ENCODE measurements around the gene HP. TPM values are rescaled to one million over a fixed set of nuclear protein-coding genes. Genes with fewer than 3 reads are reported as not detected.
A peak's percentile ranks its signal among the peaks of the same experiment; 100 is the strongest.

Gene HP
- total and polyA plus RNA-seq, 2 of the 13 experiments (the other 11 are each of a cell fraction or from before 2014, with no cell fraction given) = 387 to 524 TPM

GRCh38 chr16:72085002-72085401 lies 30.7 kb downstream of the HP start:
- H2AFZ ChIP-seq (ENCODE audit: low read length) = no peak overlapping the region
- no peaks in the 10 kb centered on the region for H4K20me1 ChIP-seq (ENCODE audit: insufficient read depth, low read length)
- H3K4me2 ChIP-seq (ENCODE audit: low read depth, low read length) = no peak overlapping the region
- no peak overlapping the region for H3K4me3 ChIP-seq (replicated peaks in 1 of 3; ENCODE audit: insufficient read depth in 1 of 3, low read depth in 2 of 3, low read length in 3 of 3)
- in situ Hi-C loops (cut with HindIII; ENCODE audit: extremely low pct_ligation_motif_present, low pct_unique_long_range_greater_than_20kb) = no loop called here
- peaks cover 11% of the 10 kb centered on the region for H3K9me3 ChIP-seq (ENCODE audit: low read length)
- no peak overlapping the region for H3K27ac ChIP-seq (ENCODE audit: extremely low read length, insufficient read depth, low read length)
- H3K27me3 ChIP-seq (ENCODE audit: control insufficient read depth in 1 of 2, insufficient read depth in 2 of 2, low read length in 2 of 2) = no peaks in the 10 kb centered on the region
- peaks cover 41% of the 10 kb centered on the region for H3K4me1 ChIP-seq (ENCODE audit: insufficient read depth, low read length)
- ChIA-PET POLR2A (interaction anchor here (2.0 to 3.6 kb wide), 3 partner anchors 9 to 18 kb away, joined by 7 to 45 read pairs (median 13); partner anchors contain the start of genes DHX38 and TXNL4B), CTCF (ENCODE audit: low intra/inter-chr PET ratio, low total read pairs) (no interaction called here)
- peaks cover 14 to 50% of the 10 kb centered on the region in 2 experiments for H3K36me3 ChIP-seq (replicated peaks in 1 of 2; ENCODE audit: control insufficient read depth in 1 of 2, insufficient read depth in 2 of 2, low read length in 2 of 2)
- no peak overlapping the region for H3K9ac ChIP-seq (ENCODE audit: insufficient read depth, low read depth, low read length)
- TF ChIP-seq JARID2 (CRISPR knock-in tag; IDR thresholded peaks at IDR 0.05; ENCODE audit: insufficient replicate concordance) = no peak
- H3K79me2 ChIP-seq (ENCODE audit: insufficient read depth, low read length) = peaks cover 5% of the 10 kb centered on the region
- FAIRE-seq = no peak
- no peak for DNase-seq (ENCODE audit: low spot score)
- intact Hi-C loops (cut with micrococcal nuclease; ENCODE audit: unreplicated experiment) = no loop called here
- ATAC-seq = no peak
- no TSS peak for BruUV-seq (replicated peaks)
- WGBS (ENCODE audit: low lambda C conversion rate) = 100% methylated on average over 2 of the region's 2 CpGs

GRCh38 chr16:72091217-72091616 lies 36.9 kb downstream of the HP start:
- H3K4me1 ChIP-seq (ENCODE audit: insufficient read depth, low read length) = peaks cover 48% of the 10 kb centered on the region
- DNase-seq (ENCODE audit: low spot score) (peak; percentile 27), FAIRE-seq (no peak), ATAC-seq (no peak)
- H3K4me3 ChIP-seq (replicated peaks in 1 of 3; ENCODE audit: insufficient read depth in 1 of 3, low read depth in 2 of 3, low read length in 3 of 3) = peak overlapping the region in 2 of 3 experiments; percentile 98 to 100; a peak in 4 of 6 replicates
- intact Hi-C loops (cut with micrococcal nuclease; ENCODE audit: unreplicated experiment) = no loop called here
- H3K9me3 ChIP-seq (ENCODE audit: low read length) = no peaks in the 10 kb centered on the region
- peaks cover 14 to 47% of the 10 kb centered on the region in 2 experiments for H3K36me3 ChIP-seq (replicated peaks in 1 of 2; ENCODE audit: control insufficient read depth in 1 of 2, insufficient read depth in 2 of 2, low read length in 2 of 2)
- H3K79me2 ChIP-seq (ENCODE audit: insufficient read depth, low read length) = peaks cover 64% of the 10 kb centered on the region
- H4K20me1 ChIP-seq (ENCODE audit: insufficient read depth, low read length) = no peaks in the 10 kb centered on the region; the same call in none of the 2 replicates
- ChIA-PET CTCF (ENCODE audit: low intra/inter-chr PET ratio, low total read pairs) (interaction anchor here (0.9 kb wide), 1 partner anchor 24 kb away, joined by 4 read pairs; no protein-coding TSS in a partner anchor), POLR2A (interaction anchor here (4.3 to 4.7 kb wide), 3 partner anchors 19 to 37 kb away, joined by 18 to 51 read pairs (median 36); partner anchors contain the start of gene HP)
- H2AFZ ChIP-seq (ENCODE audit: low read length) = no peak overlapping the region
- H3K27me3 ChIP-seq (ENCODE audit: control insufficient read depth in 1 of 2, insufficient read depth in 2 of 2, low read length in 2 of 2) = peaks cover 0 to 4% of the 10 kb centered on the region in 2 experiments; a peak in 1 of 5 replicates
- H3K4me2 ChIP-seq (ENCODE audit: low read depth, low read length) = peak overlapping the region; percentile 91
- in situ Hi-C loops (cut with HindIII; ENCODE audit: extremely low pct_ligation_motif_present, low pct_unique_long_range_greater_than_20kb) = no loop called here
- WGBS (ENCODE audit: low lambda C conversion rate) = 44% methylated on average over 3 of the region's 3 CpGs
- BruUV-seq (replicated peaks) = no TSS peak
- H3K9ac ChIP-seq (ENCODE audit: insufficient read depth, low read depth, low read length) = peak overlapping the region; percentile 10; the same call in 1 of the 2 replicates
- peak overlapping the region; percentile 1 for H3K27ac ChIP-seq (ENCODE audit: extremely low read length, insufficient read depth, low read length)
- 0 out of 2 replicates have a peak, but pooled peaks have one; percentile 28 for TF ChIP-seq ZNF574 (CRISPR knock-in tag; IDR thresholded peaks at IDR 0.05)
- TF ChIP-seq ZNF292 (CRISPR knock-in tag; IDR thresholded peaks at IDR 0.05; ENCODE audit: borderline replicate concordance, low read depth) = no peak
- peak; percentile 69 for TF ChIP-seq HNF4A (CRISPR knock-in tag; IDR thresholded peaks at IDR 0.05)
- no peak for TF ChIP-seq MXD3 (CRISPR knock-in tag; IDR thresholded peaks at IDR 0.05)
- TF ChIP-seq SAP130 (CRISPR knock-in tag; IDR thresholded peaks at IDR 0.05; ENCODE audit: low read depth) = peak; percentile 35; the same call in 1 of the 2 replicates
- no peak for TF ChIP-seq POLR2A (IDR thresholded peaks at IDR 0.05; ENCODE audit: insufficient read depth in 1 of 2, low read depth in 2 of 2, low read length in 2 of 2)
- no peak for TF ChIP-seq TMF1 (CRISPR knock-in tag; IDR thresholded peaks at IDR 0.05; ENCODE audit: low read depth)
- 0 out of 2 replicates have a peak, but pooled peaks have one; percentile 16 for TF ChIP-seq FOSL2 (CRISPR knock-in tag; IDR thresholded peaks at IDR 0.05)
- TF ChIP-seq SMYD3 (CRISPR knock-in tag; IDR thresholded peaks at IDR 0.05) = no peak
- TF ChIP-seq ZUFSP (CRISPR knock-in tag; IDR thresholded peaks at IDR 0.05; ENCODE audit: borderline replicate concordance) = no peak
- TF ChIP-seq ZNF879 (CRISPR knock-in tag; IDR thresholded peaks at IDR 0.05) = no peak

Data from HepG2 (cell line).